Omental fat pad (tissue), 4 donors: ENCODE measurements around the gene DMWD. TPM values are rescaled to one million over a fixed set of nuclear protein-coding genes. Genes with fewer than 3 reads are reported as not detected.

Experiments used
- ATAC-seq: fragments of 150-250 bp; one replicate; pipeline ENCODE4 v1.9.1; 2016; ENCODE audit warnings: mild to moderate bottlenecking, moderate library complexity; ENCODE audit not compliant: low FRiP score
- DNase-seq: peaks from one replicate; pipeline ENCODE4 v3.0.0-alpha.2; 2019; ENCODE audit warnings: low spot score
- CTCF ChIP-seq, 3 donors: fragments of 450-650 bp; IDR thresholded peaks; one replicate each; pipeline ENCODE4 v1.5.1; 2016 to 2017; ENCODE audit warnings: antibody characterized with exemption in 3 of 3, mild to moderate bottlenecking in 3 of 3, moderate library complexity in 2 of 3
- total RNA-seq, 4 donors: library from RNA; depleted of rRNA; stranded (reverse); fragments of >200 nt; gene quantifications; one replicate each; pipeline ENCODE4 v1.1.0, GENCODE V29; 2016

DMWD gene
- total RNA-seq, 4 donors from 2014 or later: 26.2 to 42.5 (median 35.9) TPM

GRCh38 chr19:45747513-45747912, 45.1 kb downstream of the DMWD start:
- DNase-seq (no peak), ATAC-seq (no peak)
- no peak for TF ChIP-seq CTCF (IDR thresholded peaks at IDR 0.05)

GRCh38 chr19:45746866-45747265, 45.8 kb downstream of the DMWD start:
- no peak for TF ChIP-seq CTCF (IDR thresholded peaks at IDR 0.05)
- ATAC-seq: no peak
- DNase-seq: no peak

GRCh38 chr19:45745606-45746005, 47.0 kb downstream of the DMWD start:
- ATAC-seq: no peak
- no peak for TF ChIP-seq CTCF (IDR thresholded peaks at IDR 0.05)
- DNase-seq: no peak

- ATAC-seq (no peak), DNase-seq (no peak)
- TF ChIP-seq CTCF (IDR thresholded peaks at IDR 0.05): no peak
Measured at GRCh38 chr19:45742969-45743368, 49.7 kb downstream of the DMWD start.

GRCh38 chr19:45739498-45740439, 52.9 kb downstream of the DMWD start:
- TF ChIP-seq CTCF (IDR thresholded peaks at IDR 0.05): no peak
- ATAC-seq: no peak

GRCh38 chr19:45733160-45733810, 59.4 kb downstream of the DMWD start, which contains the start of gene MEIOSIN:
MEIOSIN (plus strand) TSS chr19:45733439; CDS start chr19:45735377, 1,938 bp downstream.
- DNase-seq (no peak), ATAC-seq (no peak)
- no peak for TF ChIP-seq CTCF (IDR thresholded peaks at IDR 0.05)

More at GRCh38 chr19:45739498-45740439, 52.9 kb downstream of the DMWD start:
- DNase-seq: no peak

Other genes starting within 250 kb of the DMWD start
- gene OPA3, start 208.0 kb downstream of the DMWD start, total RNA-seq: 10 to 100 TPM in 2 of 4 donors, 1 to 10 TPM in 2; 6.3 to 15.5 (median 11.1) TPM
- 10 to 100 TPM in 3 of 4 donors, 1 to 10 TPM in 1; 6.0 to 29.4 (median 12.0) TPM for gene GPR4, start 190.6 kb downstream of the DMWD start, total RNA-seq
- 10 to 100 TPM; 18.0 to 22.4 (median 19.9) TPM for gene EML2, start 153.4 kb downstream of the DMWD start, total RNA-seq
- 1 to 10 TPM; 1.1 to 8.7 (median 2.5) TPM for gene GIPR, start 124.6 kb downstream of the DMWD start, total RNA-seq
- 100 to 1,000 TPM; 104 to 194 (median 148) TPM for gene SNRPD2, start 100.9 kb downstream of the DMWD start, total RNA-seq
- gene QPCTL, start 100.2 kb downstream of the DMWD start, total RNA-seq: 1 to 10 TPM; 2.7 to 5.8 (median 5.2) TPM
- 1 to 10 TPM; 5.8 to 7.6 (median 6.7) TPM for gene FBXO46, start 61.9 kb downstream of the DMWD start, total RNA-seq
- not detected for gene MEIOSIN, start 59.4 kb downstream of the DMWD start, total RNA-seq
- 10 to 100 TPM in 1 of 4 donors, 1 to 10 TPM in 3; 4.3 to 13.4 (median 7.8) TPM for gene SIX5, start 23.6 kb downstream of the DMWD start, total RNA-seq
- gene DMPK, start 10.4 kb downstream of the DMWD start, total RNA-seq: 10 to 100 TPM in 3 of 4 donors, 1 to 10 TPM in 1; 9.4 to 30.1 (median 23.2) TPM
- under 1 TPM in 1 of 4 donors, not detected in 3; 0.24 TPM for gene RSPH6A, start 22.5 kb upstream of the DMWD start, total RNA-seq
- 10 to 100 TPM; 17.3 to 35.2 (median 27.1) TPM for gene SYMPK, start 70.3 kb upstream of the DMWD start, total RNA-seq
- gene FOXA3, start 71.5 kb upstream of the DMWD start, total RNA-seq: under 1 TPM in 2 of 4 donors, not detected in 2; 0.38 to 0.79 TPM
- 10 to 100 TPM; 10.6 to 14.2 (median 11.2) TPM for gene IRF2BP1, start 93.3 kb upstream of the DMWD start, total RNA-seq
- gene MYPOP, start 109.8 kb upstream of the DMWD start, total RNA-seq: 1 to 10 TPM; 1.3 to 6.8 (median 2.6) TPM
- not detected for gene NANOS2, start 121.9 kb upstream of the DMWD start, total RNA-seq
- gene NOVA2, start 181.0 kb upstream of the DMWD start, total RNA-seq: 10 to 100 TPM in 1 of 4 donors, 1 to 10 TPM in 2, under 1 TPM in 1; 0.74 to 10.9 (median 3.8) TPM
- 10 to 100 TPM in 1 of 4 donors, 1 to 10 TPM in 3; 3.6 to 10.4 (median 6.1) TPM for gene CCDC61, start 202.6 kb upstream of the DMWD start, total RNA-seq
- gene PGLYRP1, start 230.2 kb upstream of the DMWD start, total RNA-seq: not detected
- not detected for gene IGFL4, start 248.2 kb upstream of the DMWD start, total RNA-seq